ENCODE results near the gene IFNAR1. TPM values are rescaled to one million over a fixed set of nuclear protein-coding genes. Genes with fewer than 3 reads are reported as not detected.
A peak's percentile ranks its signal among the peaks of the same experiment; 100 is the strongest.

IFNAR1 gene
- polyA plus RNA-seq, 3 donors = 16.8 to 95.3 (median 56.2) TPM

DNA sequence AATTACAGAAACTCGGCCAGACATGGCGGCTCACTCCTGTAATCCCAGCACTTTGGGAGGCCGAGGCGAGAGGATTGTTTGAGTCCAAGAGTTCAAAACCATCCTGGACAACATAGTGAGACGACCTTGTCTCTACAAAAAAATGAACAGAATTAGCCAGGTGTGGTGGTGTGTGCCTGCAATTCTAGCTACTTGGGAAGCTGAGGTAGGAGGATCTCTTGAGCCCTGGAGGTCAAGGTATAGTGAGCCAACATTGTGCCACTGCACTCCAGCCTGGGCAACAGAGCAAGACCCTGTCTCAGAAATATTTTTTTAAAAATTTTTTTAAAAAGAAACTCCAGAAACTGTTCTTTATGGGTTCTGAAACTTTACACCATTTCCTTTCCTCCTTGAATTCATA lies 40.1 kb downstream of the IFNAR1 start:
- DNase-seq = no peak
- Mint-ChIP-seq H3K9me3 (peaks cover 22 to 34% (median 26%) of the 10 kb centered on the region in 7 donors), H3K27ac (peak overlapping the region; percentile 95 to 99 (median 99)), H3K4me1 (peaks cover 55% of the 10 kb centered on the region), H3K36me3 (peaks cover 2 to 12% of the 10 kb centered on the region in 2 donors), H3K27me3 (ENCODE audit: low read depth in 3 of 3) (peaks cover 0 to 4% (median 0%) of the 10 kb centered on the region in 3 donors), H3K4me3 (no peak overlapping the region)
- intact Hi-C loops (cut with micrococcal nuclease) = loop anchor here (5.0 to 10.0 kb wide), 5 partner anchors 37 to 170 kb away; partner anchors contain the start of gene IFNGR2 (in 1 of the 2)
- Histone ChIP-seq H3K27ac (ENCODE audit: low read depth in 1 of 2, low read length in 2 of 2) (peak overlapping the region; percentile 41 to 96), H2AFZ (ENCODE audit: insufficient read depth, low read depth, low read length, poor library complexity, severe bottlenecking) (no peak overlapping the region), H3K4me1 (ENCODE audit: control insufficient read depth in 1 of 2, insufficient read depth in 2 of 2, low read length in 2 of 2) (peaks cover 56 to 63% of the 10 kb centered on the region in 2 donors), H3K27me3 (ENCODE audit: control insufficient read depth in 2 of 2, insufficient read depth in 2 of 2, low read length in 2 of 2) (no peaks in the 10 kb centered on the region), H3K4me3 (replicated peaks in 1 of 3; ENCODE audit: low read depth in 2 of 3, low read length in 3 of 3) (peak overlapping the region in 1 of 3 experiments; percentile 7), H3K79me2 (ENCODE audit: insufficient read depth, low read length) (peaks cover 8% of the 10 kb centered on the region), H3K4me2 (replicated peaks; ENCODE audit: extremely low read depth, low read length, poor library complexity, severe bottlenecking) (no peak overlapping the region), H3K9ac (ENCODE audit: insufficient read depth, low read length, poor library complexity, severe bottlenecking) (no peak overlapping the region), H4K20me1 (ENCODE audit: insufficient read depth, low read length) (no peaks in the 10 kb centered on the region), H3K36me3 (replicated peaks in 1 of 2; ENCODE audit: control insufficient read depth in 1 of 2, insufficient read depth in 2 of 2, low read length in 2 of 2) (peaks cover 0 to 5% of the 10 kb centered on the region in 2 donors), H3K9me3 (replicated peaks in 1 of 2; ENCODE audit: control insufficient read depth in 1 of 2, insufficient read depth in 1 of 2, low read length in 2 of 2) (peaks cover 16 to 28% of the 10 kb centered on the region in 2 donors)
- 100% methylated on average over 5 of the region's 5 CpGs for whole genome bisulfite sequencing (ENCODE audit: insufficient coverage)
- TF ChIP-seq, protein P1, sequence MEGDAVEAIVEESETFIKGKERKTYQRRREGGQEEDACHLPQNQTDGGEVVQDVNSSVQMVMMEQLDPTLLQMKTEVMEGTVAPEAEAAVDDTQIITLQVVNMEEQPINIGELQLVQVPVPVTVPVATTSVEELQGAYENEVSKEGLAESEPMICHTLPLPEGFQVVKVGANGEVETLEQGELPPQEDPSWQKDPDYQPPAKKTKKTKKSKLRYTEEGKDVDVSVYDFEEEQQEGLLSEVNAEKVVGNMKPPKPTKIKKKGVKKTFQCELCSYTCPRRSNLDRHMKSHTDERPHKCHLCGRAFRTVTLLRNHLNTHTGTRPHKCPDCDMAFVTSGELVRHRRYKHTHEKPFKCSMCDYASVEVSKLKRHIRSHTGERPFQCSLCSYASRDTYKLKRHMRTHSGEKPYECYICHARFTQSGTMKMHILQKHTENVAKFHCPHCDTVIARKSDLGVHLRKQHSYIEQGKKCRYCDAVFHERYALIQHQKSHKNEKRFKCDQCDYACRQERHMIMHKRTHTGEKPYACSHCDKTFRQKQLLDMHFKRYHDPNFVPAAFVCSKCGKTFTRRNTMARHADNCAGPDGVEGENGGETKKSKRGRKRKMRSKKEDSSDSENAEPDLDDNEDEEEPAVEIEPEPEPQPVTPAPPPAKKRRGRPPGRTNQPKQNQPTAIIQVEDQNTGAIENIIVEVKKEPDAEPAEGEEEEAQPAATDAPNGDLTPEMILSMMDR (IDR thresholded peaks at IDR 0.05) = no peak

DNA sequence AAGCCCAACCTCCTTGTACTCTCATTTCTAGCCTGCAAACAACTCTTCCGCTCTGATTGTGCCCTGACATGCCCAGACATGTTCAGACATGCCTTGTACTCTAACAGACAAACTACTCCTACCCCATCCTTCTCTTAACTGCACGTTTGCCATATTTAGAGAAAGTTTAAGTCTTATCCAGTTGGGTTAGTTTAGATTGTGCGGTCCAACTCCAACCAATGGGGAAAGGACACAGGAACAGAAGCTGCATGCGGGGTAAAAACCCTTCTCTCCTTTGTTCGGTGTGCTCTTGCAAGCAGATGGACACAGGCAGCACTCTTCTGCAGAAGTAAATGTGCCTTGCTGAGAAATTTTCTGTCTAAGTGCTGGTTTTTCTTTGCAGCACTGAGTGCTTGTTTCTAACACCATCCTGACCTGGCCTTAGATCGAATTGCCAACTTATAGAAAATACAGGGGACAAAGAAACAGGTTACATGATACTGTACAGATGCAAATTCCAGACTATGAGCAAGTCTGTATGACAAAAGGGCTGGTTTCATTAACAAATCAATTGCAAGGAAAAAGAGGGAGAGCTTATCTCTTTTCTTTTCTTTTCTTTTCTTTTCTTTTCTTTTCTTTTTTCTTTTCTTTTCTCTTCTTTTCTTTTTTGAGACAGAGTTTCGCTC lies 42.7 kb downstream of the IFNAR1 start:
- Mint-ChIP-seq H3K27me3 (ENCODE audit: low read depth in 3 of 3) (no peaks in the 10 kb centered on the region), H3K4me1 (peaks cover 45% of the 10 kb centered on the region), H3K36me3 (peaks cover 2 to 12% of the 10 kb centered on the region in 2 donors), H3K9me3 (peaks cover 24 to 36% (median 26%) of the 10 kb centered on the region in 7 donors), H3K27ac (peak overlapping the region in 5 of 7 donors; percentile 13 to 85 (median 71)), H3K4me3 (no peak overlapping the region)
- DNase-seq = no peak
- Histone ChIP-seq H4K20me1 (ENCODE audit: insufficient read depth, low read length) (no peaks in the 10 kb centered on the region), H3K4me1 (ENCODE audit: control insufficient read depth in 1 of 2, insufficient read depth in 2 of 2, low read length in 2 of 2) (peaks cover 47 to 56% of the 10 kb centered on the region in 2 donors), H3K79me2 (ENCODE audit: insufficient read depth, low read length) (peaks cover 3% of the 10 kb centered on the region), H2AFZ (ENCODE audit: insufficient read depth, low read depth, low read length, poor library complexity, severe bottlenecking) (no peak overlapping the region), H3K4me3 (replicated peaks in 1 of 3; ENCODE audit: low read depth in 2 of 3, low read length in 3 of 3) (no peak overlapping the region), H3K9me3 (replicated peaks in 1 of 2; ENCODE audit: control insufficient read depth in 1 of 2, insufficient read depth in 1 of 2, low read length in 2 of 2) (peaks cover 16 to 34% of the 10 kb centered on the region in 2 donors), H3K27ac (ENCODE audit: low read depth in 1 of 2, low read length in 2 of 2) (no peak overlapping the region), H3K36me3 (replicated peaks in 1 of 2; ENCODE audit: control insufficient read depth in 1 of 2, insufficient read depth in 2 of 2, low read length in 2 of 2) (peaks cover 0 to 5% of the 10 kb centered on the region in 2 donors), H3K4me2 (replicated peaks; ENCODE audit: extremely low read depth, low read length, poor library complexity, severe bottlenecking) (no peak overlapping the region), H3K27me3 (ENCODE audit: control insufficient read depth in 2 of 2, insufficient read depth in 2 of 2, low read length in 2 of 2) (no peaks in the 10 kb centered on the region), H3K9ac (ENCODE audit: insufficient read depth, low read length, poor library complexity, severe bottlenecking) (no peak overlapping the region)
- TF ChIP-seq, protein P1 (IDR thresholded peaks at IDR 0.05) = no peak
- WGBS (ENCODE audit: insufficient coverage) = 100% methylated on average over 3 of the region's 7 CpGs
- intact Hi-C loops (cut with micrococcal nuclease) = loop anchor here in 1 of 2 donors (10.0 kb wide), 1 partner anchor 173 kb away; no protein-coding TSS in a partner anchor
